ENCODE data around the gene PROX2. TPM values are rescaled to one million over a fixed set of nuclear protein-coding genes. Genes with fewer than 3 reads are reported as not detected.

PROX2 gene
- total and polyA plus RNA-seq, 2 donors (not counting 3 experiments of a cell fraction or from before 2014, with no cell fraction given) = 0.01 TPM; not detected in 1

- no peaks in the 10 kb centered on the region for H3K79me2 ChIP-seq (ENCODE audit: control insufficient read depth, insufficient read depth, low read length)
- H3K4me2 ChIP-seq (ENCODE audit: insufficient read depth, low read length) = no peak overlapping the region
- H3K4me1 ChIP-seq (ENCODE audit: control insufficient read depth, extremely low read depth, insufficient read depth, low read length) = no peaks in the 10 kb centered on the region
- H3K4me3 ChIP-seq (replicated peaks in 1 of 3; ENCODE audit: insufficient read depth in 1 of 3, low read depth in 1 of 3, low read length in 3 of 3) = no peak overlapping the region
- no peak overlapping the region for H3K27ac ChIP-seq (ENCODE audit: insufficient read depth, low read depth, low read length)
- dilution Hi-C loops (cut with MboI; ENCODE audit: extremely low pct_ligation_motif_present, low sequenced_read_pairs) = no loop called here
- no peaks in the 10 kb centered on the region for H4K20me1 ChIP-seq (replicated peaks; ENCODE audit: control insufficient read depth, extremely low read depth, insufficient read depth, low read length)
- no peaks in the 10 kb centered on the region for H3K9me1 ChIP-seq (replicated peaks; ENCODE audit: control insufficient read depth, extremely low read depth, insufficient read depth, low read length)
- TF ChIP-seq EZH2 (IDR thresholded peaks at IDR 0.05; ENCODE audit: borderline replicate concordance, low read depth, low read length, severe bottlenecking) = no peak
- no peak for TF ChIP-seq FOS (IDR thresholded peaks at IDR 0.05; ENCODE audit: borderline replicate concordance, insufficient read depth, low read length)
- no peak for TF ChIP-seq POLR2A (IDR thresholded peaks at IDR 0.05; ENCODE audit: low read depth, low read length)
- TF ChIP-seq, protein P1, sequence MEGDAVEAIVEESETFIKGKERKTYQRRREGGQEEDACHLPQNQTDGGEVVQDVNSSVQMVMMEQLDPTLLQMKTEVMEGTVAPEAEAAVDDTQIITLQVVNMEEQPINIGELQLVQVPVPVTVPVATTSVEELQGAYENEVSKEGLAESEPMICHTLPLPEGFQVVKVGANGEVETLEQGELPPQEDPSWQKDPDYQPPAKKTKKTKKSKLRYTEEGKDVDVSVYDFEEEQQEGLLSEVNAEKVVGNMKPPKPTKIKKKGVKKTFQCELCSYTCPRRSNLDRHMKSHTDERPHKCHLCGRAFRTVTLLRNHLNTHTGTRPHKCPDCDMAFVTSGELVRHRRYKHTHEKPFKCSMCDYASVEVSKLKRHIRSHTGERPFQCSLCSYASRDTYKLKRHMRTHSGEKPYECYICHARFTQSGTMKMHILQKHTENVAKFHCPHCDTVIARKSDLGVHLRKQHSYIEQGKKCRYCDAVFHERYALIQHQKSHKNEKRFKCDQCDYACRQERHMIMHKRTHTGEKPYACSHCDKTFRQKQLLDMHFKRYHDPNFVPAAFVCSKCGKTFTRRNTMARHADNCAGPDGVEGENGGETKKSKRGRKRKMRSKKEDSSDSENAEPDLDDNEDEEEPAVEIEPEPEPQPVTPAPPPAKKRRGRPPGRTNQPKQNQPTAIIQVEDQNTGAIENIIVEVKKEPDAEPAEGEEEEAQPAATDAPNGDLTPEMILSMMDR (IDR thresholded peaks at IDR 0.05; ENCODE audit: extremely low read depth in 1 of 2, insufficient read depth in 1 of 2, low read depth in 1 of 2, low read length in 2 of 2) = no peak
- TF ChIP-seq MAX (IDR thresholded peaks at IDR 0.05; ENCODE audit: insufficient read depth, insufficient read length) = no peak
- no peak for TF ChIP-seq MYC (IDR thresholded peaks at IDR 0.05; ENCODE audit: low read depth, low read length)
- TF ChIP-seq GATA2 (IDR thresholded peaks at IDR 0.05; ENCODE audit: insufficient read depth, insufficient read length, low read depth, low read length) = no peak
- no peak for TF ChIP-seq JUN (IDR thresholded peaks at IDR 0.05; ENCODE audit: borderline replicate concordance, insufficient read depth, insufficient read length, low read depth)
- TF ChIP-seq POLR2AphosphoS5 (IDR thresholded peaks at IDR 0.05; ENCODE audit: insufficient read depth, low read depth, low read length) = no peak
- FAIRE-seq (no peak), DNase-seq (ENCODE audit: low read depth, low spot score) (no peak)
- H3K27me3 ChIP-seq (ENCODE audit: control insufficient read depth in 2 of 2, insufficient read depth in 2 of 2, low read length in 2 of 2) = no peaks in the 10 kb centered on the region
- CTCF ChIA-PET = interaction anchor here (0.6 to 8.0 kb wide), 4 partner anchors 8 to 36 kb away, joined by 3 to 61 read pairs (median 4); no protein-coding TSS in a partner anchor
- POLR2A ChIA-PET = interaction anchor here (0.9 kb wide), 1 partner anchor 20 kb away, joined by 3 read pairs; no protein-coding TSS in a partner anchor
- no TSS peak for BruUV-seq (replicated peaks)
- H2AFZ ChIP-seq (ENCODE audit: low read depth, low read length) = no peak overlapping the region
- H3K36me3 ChIP-seq (ENCODE audit: control insufficient read depth in 2 of 2, extremely low read depth in 1 of 2, insufficient read depth in 2 of 2, low read length in 2 of 2) = peaks cover 51 to 69% of the 10 kb centered on the region in 2 experiments
- H3K9me3 ChIP-seq (replicated peaks; ENCODE audit: control insufficient read depth, insufficient read depth, low read length) = no peaks in the 10 kb centered on the region
- H3K9ac ChIP-seq (replicated peaks; ENCODE audit: extremely low read depth, insufficient read depth, low read length) = no peak overlapping the region
- intact Hi-C loops (cut with micrococcal nuclease) = no loop called here
Measured at GRCh38 chr14:74898083-74898482, 22.1 kb upstream of the PROX2 start.
